Parathyroid adenoma (tissue), 2 donors: Measurements from ENCODE around the gene NUP107.

Experiments
- H2AFZ ChIP-seq: fragments of 300-600 bp; sonication (generic); one replicate; pipeline ENCODE4 v1.7.0; 2017; ENCODE audit warnings: antibody characterized with exemption, mild to moderate bottlenecking
- H3K27ac ChIP-seq: fragments of 300-600 bp; sonication (generic); one replicate; pipeline ENCODE4 v1.7.0; 2017
- H3K27me3 ChIP-seq: fragments of 300-600 bp; sonication (generic); one replicate; pipeline ENCODE4 v1.7.0; 2017; ENCODE audit warnings: low read length; ENCODE audit not compliant: control insufficient read depth, insufficient read depth
- H3K36me3 ChIP-seq: fragments of 300-600 bp; sonication (generic); one replicate; pipeline ENCODE4 v1.7.0; 2017; ENCODE audit warnings: low read length; ENCODE audit not compliant: control insufficient read depth, insufficient read depth
- H3K4me1 ChIP-seq: fragments of 300-600 bp; sonication (generic); one replicate; pipeline ENCODE4 v1.7.0; 2017; ENCODE audit warnings: control low read depth
- H3K4me2 ChIP-seq: fragments of 300-600 bp; sonication (generic); one replicate; pipeline ENCODE4 v1.7.0; 2017; ENCODE audit warnings: low read length
- H3K4me3 ChIP-seq: fragments of 300-600 bp; sonication (generic); one replicate; pipeline ENCODE4 v1.7.0; 2017; ENCODE audit warnings: low read depth, low read length
- H3K79me2 ChIP-seq: fragments of 300-600 bp; sonication (generic); one replicate; pipeline ENCODE4 v1.7.0; 2017; ENCODE audit warnings: control low read depth
- H3K9ac ChIP-seq: fragments of 300-600 bp; sonication (generic); one replicate; pipeline ENCODE4 v1.7.0; 2017; ENCODE audit warnings: mild to moderate bottlenecking
- H3K9me3 ChIP-seq: fragments of 300-600 bp; sonication (generic); one replicate; pipeline ENCODE4 v1.7.0; 2017; ENCODE audit warnings: low read length; ENCODE audit not compliant: control insufficient read depth
- CTCF ChIP-seq: fragments of 300-600 bp; sonication (generic); IDR thresholded peaks from one replicate; pipeline ENCODE4 v1.7.0; 2017; ENCODE audit warnings: antibody characterized with exemption, mild to moderate bottlenecking
- donor health status: primary hyperparathyroidism.

Gene NUP107

GRCh38 chr12:68667291-68667690 is 19.5 kb upstream of the NUP107 start:
- H3K9me3 ChIP-seq = no peaks in the 10 kb centered on the region
- no peaks in the 10 kb centered on the region for H3K27me3 ChIP-seq
- TF ChIP-seq CTCF = no peak
- H3K4me1 ChIP-seq = peaks cover 3% of the 10 kb centered on the region
- no peaks in the 10 kb centered on the region for H3K79me2 ChIP-seq
- no peak overlapping the region for H3K9ac ChIP-seq
- no peak overlapping the region for H3K27ac ChIP-seq
- H3K4me2 ChIP-seq = no peak overlapping the region
- no peak overlapping the region for H3K4me3 ChIP-seq
- no peaks in the 10 kb centered on the region for H3K36me3 ChIP-seq
- H2AFZ ChIP-seq = no peak overlapping the region

GRCh38 chr12:68667896-68668295 is 18.9 kb upstream of the NUP107 start:
- TF ChIP-seq CTCF = no peak
- Histone ChIP-seq H3K4me1 (peaks cover 3% of the 10 kb centered on the region), H3K79me2 (no peaks in the 10 kb centered on the region), H3K9me3 (no peaks in the 10 kb centered on the region), H3K27ac (no peak overlapping the region), H3K36me3 (no peaks in the 10 kb centered on the region), H2AFZ (no peak overlapping the region), H3K4me2 (no peak overlapping the region), H3K27me3 (no peaks in the 10 kb centered on the region), H3K9ac (no peak overlapping the region), H3K4me3 (no peak overlapping the region)

GRCh38 chr12:68671179-68671578 is 15.6 kb upstream of the NUP107 start:
- Histone ChIP-seq H3K27ac (no peak overlapping the region), H3K27me3 (no peaks in the 10 kb centered on the region), H3K4me3 (no peak overlapping the region), H3K4me1 (peaks cover 3% of the 10 kb centered on the region), H3K36me3 (no peaks in the 10 kb centered on the region), H3K9ac (no peak overlapping the region), H3K9me3 (no peaks in the 10 kb centered on the region), H3K4me2 (no peak overlapping the region), H3K79me2 (no peaks in the 10 kb centered on the region), H2AFZ (no peak overlapping the region)
- TF ChIP-seq CTCF = no peak

GRCh38 chr12:68673788-68674187 is 13.0 kb upstream of the NUP107 start:
- no peak overlapping the region for H3K4me3 ChIP-seq
- no peaks in the 10 kb centered on the region for H3K36me3 ChIP-seq
- H3K9ac ChIP-seq = no peak overlapping the region
- no peak overlapping the region for H2AFZ ChIP-seq
- no peak for TF ChIP-seq CTCF
- H3K4me1 ChIP-seq = no peaks in the 10 kb centered on the region
- no peaks in the 10 kb centered on the region for H3K27me3 ChIP-seq
- H3K79me2 ChIP-seq = no peaks in the 10 kb centered on the region
- H3K27ac ChIP-seq = no peak overlapping the region
- H3K9me3 ChIP-seq = no peaks in the 10 kb centered on the region
- H3K4me2 ChIP-seq = no peak overlapping the region

- no peaks in the 10 kb centered on the region for H3K4me1 ChIP-seq
- TF ChIP-seq CTCF = no peak
Observed at GRCh38 chr12:68674376-68674775, 12.4 kb upstream of the NUP107 start.

More at GRCh38 chr12:68674376-68674775, 12.4 kb upstream of the NUP107 start:
- Histone ChIP-seq H3K36me3 (no peaks in the 10 kb centered on the region), H3K27ac (no peak overlapping the region), H3K4me3 (no peak overlapping the region), H3K79me2 (no peaks in the 10 kb centered on the region), H3K9ac (no peak overlapping the region), H3K4me2 (no peak overlapping the region), H2AFZ (no peak overlapping the region), H3K9me3 (no peaks in the 10 kb centered on the region), H3K27me3 (no peaks in the 10 kb centered on the region)
